HepG2 (cell line): Measurements from ENCODE around the gene LTB4R2. TPM values are rescaled to one million over a fixed set of nuclear protein-coding genes. Genes with fewer than 3 reads are reported as not detected.

Experiments
- CEBPG ChIP-seq: IDR thresholded peaks from 2 replicates; pipeline ENCODE4 v1.6.1; 2016
- FOXC1 ChIP-seq: sonication (generic); formaldehyde crosslinking; IDR thresholded peaks from 2 replicates; pipeline ENCODE4 v1.8.0; 2022; ENCODE audit warnings: mild to moderate bottlenecking, missing genetic modification reagents, borderline replicate concordance
- GRHL1 ChIP-seq: sonication (generic); formaldehyde crosslinking; conservative IDR thresholded peaks from 2 replicates; pipeline ENCODE4 v1.8.0; 2022; ENCODE audit warnings: missing genetic modification reagents
- IRF1 ChIP-seq: sonication (generic); formaldehyde crosslinking; IDR thresholded peaks from 2 replicates; pipeline ENCODE4 v1.4.0; 2020; ENCODE audit warnings: low read depth, mild to moderate bottlenecking, missing genetic modification reagents
- KLF9 ChIP-seq: IDR thresholded peaks from 2 replicates; pipeline ENCODE4 v1.6.1; 2016; ENCODE audit warnings: low read depth
- MEIS1 ChIP-seq: sonication (generic); formaldehyde crosslinking; IDR thresholded peaks from 2 replicates; pipeline ENCODE4 v1.9.0; 2021; ENCODE audit warnings: mild to moderate bottlenecking, missing genetic modification reagents, moderate library complexity, borderline replicate concordance
- MIXL1 ChIP-seq: IDR thresholded peaks from 2 replicates; pipeline ENCODE4 v1.6.1; 2016
- MTERF4 ChIP-seq: sonication (generic); formaldehyde crosslinking; IDR thresholded peaks from 2 replicates; pipeline ENCODE4 v1.8.0; 2023; ENCODE audit warnings: mild to moderate bottlenecking, missing genetic modification reagents
- RNF2 ChIP-seq: fragments of 450-650 bp; conservative IDR thresholded peaks from 2 replicates; pipeline ENCODE4 v1.6.1; 2016; ENCODE audit warnings: low read depth
- SP140L ChIP-seq: sonication (generic); formaldehyde crosslinking; IDR thresholded peaks from 2 replicates; pipeline ENCODE4 v1.4.0; 2020; ENCODE audit warnings: missing genetic modification reagents, borderline replicate concordance
- SRSF9 ChIP-seq: fragments of 200-400 bp; formaldehyde crosslinking; IDR thresholded peaks from 2 replicates; pipeline ENCODE4 v1.6.1; 2018; ENCODE audit warnings: borderline replicate concordance, mild to moderate bottlenecking, low read depth, low read length; ENCODE audit not compliant: insufficient read depth, poor library complexity, severe bottlenecking
- THRA ChIP-seq: sonication (generic); formaldehyde crosslinking; IDR thresholded peaks from 2 replicates; pipeline ENCODE4 v1.4.0; 2020; ENCODE audit warnings: missing genetic modification reagents, borderline replicate concordance
- YEATS2 ChIP-seq: sonication (generic); formaldehyde crosslinking; IDR thresholded peaks from 2 replicates; pipeline ENCODE4 v1.4.0; 2020; ENCODE audit warnings: missing genetic modification reagents, borderline replicate concordance
- ZFX ChIP-seq: sonication (generic); formaldehyde crosslinking; IDR thresholded peaks from 2 replicates; pipeline ENCODE4 v1.4.0; 2020; ENCODE audit warnings: mild to moderate bottlenecking, low read depth, missing genetic modification reagents, moderate library complexity
- ZNF3 ChIP-seq: IDR thresholded peaks from 2 replicates; pipeline ENCODE4 v1.7.0; 2017; ENCODE audit warnings: inconsistent platforms
- ZNF567 ChIP-seq: sonication (generic); formaldehyde crosslinking; IDR thresholded peaks from 2 replicates; pipeline ENCODE4 v1.8.1; 2023; ENCODE audit warnings: mild to moderate bottlenecking, missing genetic modification reagents, borderline replicate concordance
- ZNF639 ChIP-seq: conservative IDR thresholded peaks from 2 replicates; pipeline ENCODE4 v1.6.1; 2018; ENCODE audit warnings: missing genetic modification reagents
- ZNF704 ChIP-seq: sonication (generic); formaldehyde crosslinking; IDR thresholded peaks from 2 replicates; pipeline ENCODE4 v1.8.1; 2023; ENCODE audit warnings: mild to moderate bottlenecking, inconsistent platforms, moderate library complexity, missing genetic modification reagents, borderline replicate concordance
- ZNF772 ChIP-seq: sonication (generic); formaldehyde crosslinking; IDR thresholded peaks from 2 replicates; pipeline ENCODE4 v1.5.0; 2020; ENCODE audit warnings: mild to moderate bottlenecking, missing genetic modification reagents
- ZNF781 ChIP-seq: sonication (generic); formaldehyde crosslinking; IDR thresholded peaks from 2 replicates; pipeline ENCODE4 v1.5.1; 2020; ENCODE audit warnings: borderline replicate concordance, mild to moderate bottlenecking, missing genetic modification reagents; ENCODE audit errors: not compliant biosample characterization
- ZSCAN12 ChIP-seq: sonication (generic); formaldehyde crosslinking; IDR thresholded peaks from 2 replicates; pipeline ENCODE4 v1.9.0; 2021; ENCODE audit warnings: mild to moderate bottlenecking, missing genetic modification reagents
- polyA plus RNA-seq, 8 experiments: library from polyadenylated mRNA; depleted of rRNA in 3 of 8; stranded (reverse) in 7 of 8; unstranded in 1 of 8; fragments of >200 nt; fragmentation: Illumina TruSeq in 4 of 8; extraction: Trizol in 4 of 8; gene quantifications; 2 replicates each; pipeline versions ENCODE4 v1.2.1 to v1.2.3, GENCODE V29; 2011 to 2016; ENCODE audit warnings: low read depth in 4 of 8, missing spikeins in 1 of 8, mixed read lengths in 1 of 8; ENCODE audit not compliant: insufficient read depth in 1 of 8
- total RNA-seq, 5 experiments: library from RNA; depleted of rRNA; stranded (reverse); fragments of >200 nt; fragmentation: Illumina TruSeq; extraction: Trizol; gene quantifications; 2 replicates each; pipeline ENCODE4 v1.2.3, GENCODE V29; 2016; ENCODE audit warnings: low read depth in 1 of 5

Gene LTB4R2
- total and polyA plus RNA-seq, 2 of the 13 experiments (the other 11 are each of a cell fraction or from before 2014, with no cell fraction given): 3.9 to 6.9 TPM

- peak; percentile 35; the same call in 1 of the 2 replicates for TF ChIP-seq FOXC1 (CRISPR knock-in tag)
- no peak for TF ChIP-seq IRF1 (CRISPR knock-in tag)
- TF ChIP-seq THRA (CRISPR knock-in tag): peak; percentile 31; the same call in 1 of the 2 replicates
- TF ChIP-seq ZSCAN12 (CRISPR knock-in tag): no peak
- TF ChIP-seq SP140L: 0 out of 2 replicates have a peak, but pooled peaks have one; percentile 51
- TF ChIP-seq ZNF639 (CRISPR knock-in tag): peak; percentile 37; the same call in 1 of the 2 replicates
- peak; percentile 70 for TF ChIP-seq CEBPG
- TF ChIP-seq MEIS1 (CRISPR knock-in tag): 0 out of 2 replicates have a peak, but pooled peaks have one; percentile 32
- TF ChIP-seq MIXL1 (CRISPR knock-in tag): peak; percentile 90
- peak; percentile 60 for TF ChIP-seq ZFX (CRISPR knock-in tag)
- TF ChIP-seq ZNF781: no peak
- TF ChIP-seq YEATS2 (CRISPR knock-in tag): peak; percentile 72; the same call in 1 of the 2 replicates
- TF ChIP-seq SRSF9: no peak
- 0 out of 2 replicates have a peak, but pooled peaks have one; percentile 26 for TF ChIP-seq KLF9 (CRISPR knock-in tag)
- no peak for TF ChIP-seq RNF2
- peak; percentile 25; the same call in 1 of the 2 replicates for TF ChIP-seq ZNF704 (CRISPR knock-in tag)
- no peak for TF ChIP-seq ZNF772
- peak; percentile 30; the same call in 1 of the 2 replicates for TF ChIP-seq ZNF567 (CRISPR knock-in tag)
- peak; percentile 19; the same call in 1 of the 2 replicates for TF ChIP-seq ZNF3 (CRISPR knock-in tag)
- no peak; the same call in 1 of the 2 replicates for TF ChIP-seq MTERF4 (CRISPR knock-in tag)
- TF ChIP-seq GRHL1: no peak
Measured at GRCh38 chr14:24297190-24297964, 12.6 kb upstream of the LTB4R2 start (continued).
